GM12891 (cell line): ENCODE results near the gene PRKAR1B.

Source experiments
- POLR2A ChIP-seq: IDR thresholded peaks from 2 replicates; pipeline ENCODE4 v1.6.1; 2011; ENCODE audit warnings: low read depth, low read length, control low read depth
- POLR2AphosphoS5 ChIP-seq: IDR thresholded peaks from 2 replicates; pipeline ENCODE4 v1.6.1; 2011; ENCODE audit warnings: low read depth, low read length, control low read depth
- SPI1 ChIP-seq: IDR thresholded peaks from 2 replicates; pipeline ENCODE4 v1.6.1; 2011; ENCODE audit warnings: low read depth, low read length, control low read depth
- TAF1 ChIP-seq: IDR thresholded peaks from 2 replicates; pipeline ENCODE4 v1.6.1; 2011; ENCODE audit warnings: low read depth, low read length, control low read depth

- no peak for TF ChIP-seq POLR2AphosphoS5
- no peak for TF ChIP-seq TAF1
- no peak for TF ChIP-seq POLR2A
- TF ChIP-seq SPI1 = no peak
Measured at GRCh38 chr7:543501-544337, 183.4 kb downstream of the PRKAR1B start.
